PC-3 (cell line): ENCODE results near the gene TM9SF3.

Experiments used
- CTCF ChIP-seq: fragments of 300-600 bp; sonication (generic); conservative IDR thresholded peaks from 2 replicates; pipeline ENCODE4 v1.5.1; 2017; ENCODE audit warnings: antibody characterized with exemption, low read depth, mild to moderate bottlenecking, low read length
- EZH2 ChIP-seq: fragments of 300-600 bp; sonication (generic); IDR thresholded peaks from one replicate; pipeline ENCODE4 v1.6.1; 2017; ENCODE audit warnings: antibody characterized with exemption, mild to moderate bottlenecking, low read length; ENCODE audit not compliant: unreplicated experiment
- EZH2phosphoT487 ChIP-seq: fragments of 300-600 bp; sonication (generic); IDR thresholded peaks from 2 replicates; pipeline ENCODE4 v1.6.1; 2018; ENCODE audit warnings: mild to moderate bottlenecking, antibody characterized with exemption, low read length, borderline replicate concordance

- no peak for TF ChIP-seq CTCF
- no peak for TF ChIP-seq EZH2
- no peak for TF ChIP-seq EZH2phosphoT487
Measured at GRCh38 chr10:96612055-96612830, 25.4 kb upstream of the TM9SF3 start.
